Measurements from ENCODE around the gene BLTP3A. TPM values are rescaled to one million over a fixed set of nuclear protein-coding genes. Genes with fewer than 3 reads are reported as not detected.
"Not testable (repeated sequence)": the region's sequence is repeated elsewhere in the genome, so short reads cannot be mapped to it uniquely, and the experiment has no call there.

The BLTP3A gene
- total and polyA plus RNA-seq, 11 donors = 4.1 to 36.8 (median 22.0) TPM

- no peak for DNase-seq
- H3K27ac ChIP-seq = peak overlapping the region in 1 of 12 donors; percentile 53
- intact Hi-C loops (cut with DNase I) = no loop called here
- no peak overlapping the region for H3K4me3 ChIP-seq
- 95 to 97% (median 96%) methylated on average over 1 of the region's 1 CpG for WGBS, 4 donors
- TF ChIP-seq CTCF (IDR thresholded peaks at IDR 0.05) (no peak), POLR2A (IDR thresholded peaks at IDR 0.05) (no peak)
- peaks cover 0 to 27% (median 7%) of the 10 kb centered on the region in 12 donors for H3K4me1 ChIP-seq
- H3K36me3 ChIP-seq = peaks cover 0 to 98% (median 90%) of the 10 kb centered on the region in 9 donors
- no peaks in the 10 kb centered on the region for H3K27me3 ChIP-seq
- ATAC-seq = no peak
- no peaks in the 10 kb centered on the region for H3K9me3 ChIP-seq
These were observed 20.2 kb upstream of the BLTP3A start for GRCh38 chr6:34771727-34772126.

- intact Hi-C loops (cut with DNase I) = no loop called here
These were observed 18.9 kb upstream of the BLTP3A start for GRCh38 chr6:34772940-34773339.

GRCh38 chr6:34773916-34774315 lies 18.0 kb upstream of the BLTP3A start:
- no peaks in the 10 kb centered on the region for H3K9me3 ChIP-seq
- peak in 1 of 4 donors; percentile 33 for ATAC-seq
- peaks cover 0 to 80% (median 69%) of the 10 kb centered on the region in 9 donors for H3K36me3 ChIP-seq
- H3K4me3 ChIP-seq = no peak overlapping the region
- no peaks in the 10 kb centered on the region for H3K27me3 ChIP-seq
- H3K4me1 ChIP-seq = peaks cover 0 to 27% (median 7%) of the 10 kb centered on the region in 12 donors
- intact Hi-C loops (cut with DNase I) = no loop called here
- H3K27ac ChIP-seq = peak overlapping the region in 5 of 12 donors; percentile 4 to 78 (median 34)
- TF ChIP-seq CTCF (IDR thresholded peaks at IDR 0.05) (no peak), POLR2A (IDR thresholded peaks at IDR 0.05) (no peak)
- no peak for DNase-seq
- WGBS, 4 donors = 86 to 95% (median 88%) methylated on average over 4 of the region's 4 CpGs

More at GRCh38 chr6:34772940-34773339, 18.9 kb upstream of the BLTP3A start:
- peak in 3 of 4 donors; percentile 33 to 72 (median 60) for ATAC-seq
- peaks cover 0 to 87% (median 78%) of the 10 kb centered on the region in 9 donors for H3K36me3 ChIP-seq
- H3K4me1 ChIP-seq = peaks cover 0 to 27% (median 7%) of the 10 kb centered on the region in 12 donors
- H3K4me3 ChIP-seq = peak overlapping the region in 1 of 12 donors; percentile 21
- DNase-seq = no peak
- WGBS, 4 donors = 57 to 69% (median 62%) methylated on average over 4 of the region's 4 CpGs
- TF ChIP-seq POLR2A (IDR thresholded peaks at IDR 0.05) (no peak), CTCF (IDR thresholded peaks at IDR 0.05) (no peak)
- H3K27me3 ChIP-seq = no peaks in the 10 kb centered on the region
- H3K27ac ChIP-seq = peak overlapping the region in 8 of 12 donors; percentile 4 to 78 (median 38)
- no peaks in the 10 kb centered on the region for H3K9me3 ChIP-seq

- Histone ChIP-seq H3K4me3 (no peak overlapping the region), H3K36me3 (peaks cover 0 to 78% (median 58%) of the 10 kb centered on the region in 9 donors), H3K27ac (peak overlapping the region in 1 of 12 donors; percentile 78), H3K27me3 (no peaks in the 10 kb centered on the region), H3K4me1 (peaks cover 0 to 27% (median 7%) of the 10 kb centered on the region in 12 donors), H3K9me3 (no peaks in the 10 kb centered on the region)
- TF ChIP-seq POLR2A (IDR thresholded peaks at IDR 0.05) = no peak
- ATAC-seq = no peak
- no peak for DNase-seq
- intact Hi-C loops (cut with DNase I) = no loop called here
- whole genome bisulfite sequencing, 4 donors = 96 to 100% (median 97%) methylated on average over 2 of the region's 2 CpGs
These were observed 16.9 kb upstream of the BLTP3A start for GRCh38 chr6:34774967-34775366.

GRCh38 chr6:34785375-34785774 lies 6.5 kb upstream of the BLTP3A start:
- 89 to 92% (median 90%) methylated on average over 9 of the region's 9 CpGs for WGBS, 4 donors
- ATAC-seq; H3K27ac ChIP-seq; DNase-seq; H3K36me3 ChIP-seq; H3K4me3 ChIP-seq; H3K9me3 ChIP-seq; intact Hi-C loops (cut with DNase I); H3K27me3 ChIP-seq; H3K4me1 ChIP-seq: not testable (repeated sequence)

GRCh38 chr6:34787152-34787551 lies 4.7 kb upstream of the BLTP3A start:
- WGBS, 4 donors = 28 to 61% (median 47%) methylated on average over 2 of the region's 2 CpGs

More at GRCh38 chr6:34787152-34787551, 4.7 kb upstream of the BLTP3A start:
- H3K27me3 ChIP-seq; H3K4me3 ChIP-seq; H3K36me3 ChIP-seq; H3K9me3 ChIP-seq; DNase-seq; ATAC-seq; intact Hi-C loops (cut with DNase I): not testable (repeated sequence)
- peaks cover 0 to 15% (median 3%) of the 10 kb centered on the region in 12 donors for H3K4me1 ChIP-seq
- peak overlapping the region in 5 of 12 donors; percentile 3 to 46 (median 39) for H3K27ac ChIP-seq
